Posterior cingulate gyrus (tissue), 11 donors: ENCODE measurements around the gene KLHL18.
"Not testable (repeated sequence)": the region's sequence is repeated elsewhere in the genome, so short reads cannot be mapped to it uniquely, and the experiment has no call there.

Source experiments
- DNase-seq, 10 donors: peaks; one replicate each; pipeline versions ENCODE4 v3.0.0 to v3.0.0-alpha.2; 2020 to 2021; ENCODE audit warnings: mixed read lengths in 3 of 10
- intact Hi-C: fragments of 100-400 bp; cut with DNase I; formaldehyde crosslinking; loops from one replicate; pipeline ENCODE4 v1.15.1; 2023

Gene KLHL18

GRCh38 chr3:47348411-47349154 is 65.8 kb downstream of the KLHL18 start:
- intact Hi-C loops, result no loop called here

GRCh38 chr3:47355010-47355409 is 72.3 kb downstream of the KLHL18 start:
- DNase-seq, result peak in 1 of 10 donors; percentile 8

More at GRCh38 chr3:47348411-47349154, 65.8 kb downstream of the KLHL18 start:
- no peak for DNase-seq

GRCh38 chr3:47356201-47356600 is 73.5 kb downstream of the KLHL18 start:
- DNase-seq, result peak in 1 of 10 donors; percentile 76
- intact Hi-C loops, result no loop called here

More at GRCh38 chr3:47355010-47355409, 72.3 kb downstream of the KLHL18 start:
- intact Hi-C loops, result no loop called here

GRCh38 chr3:47359323-47359722 is 76.6 kb downstream of the KLHL18 start:
- no peak for DNase-seq

GRCh38 chr3:47360110-47360517 is 77.4 kb downstream of the KLHL18 start:
- peak in 1 of 10 donors; percentile 2 for DNase-seq
- intact Hi-C loops, result not testable (repeated sequence)

More at GRCh38 chr3:47359323-47359722, 76.6 kb downstream of the KLHL18 start:
- intact Hi-C loops, result no loop called here

GRCh38 chr3:47362701-47363100 is 80.0 kb downstream of the KLHL18 start:
- intact Hi-C loops, result no loop called here
- DNase-seq, result no peak

GRCh38 chr3:47365213-47366153 is 82.7 kb downstream of the KLHL18 start:
- DNase-seq, result peak in 2 of 10 donors; percentile 43 to 70
- intact Hi-C loops, result no loop called here

- intact Hi-C loops, result no loop called here
- DNase-seq, result peak in 1 of 10 donors; percentile 12
These were observed 84.1 kb downstream of the KLHL18 start for GRCh38 chr3:47366833-47367232.

- peak in 1 of 10 donors; percentile 18 for DNase-seq
- intact Hi-C loops, result no loop called here
These were observed 84.9 kb downstream of the KLHL18 start for GRCh38 chr3:47367631-47368030.

GRCh38 chr3:47370020-47370419 is 87.3 kb downstream of the KLHL18 start:
- intact Hi-C loops, result not testable (repeated sequence)

GRCh38 chr3:47370887-47371697 is 88.3 kb downstream of the KLHL18 start:
- intact Hi-C loops, result no loop called here
- DNase-seq, result peak in 2 of 10 donors; percentile 24 to 86

More at GRCh38 chr3:47370020-47370419, 87.3 kb downstream of the KLHL18 start:
- not testable (repeated sequence) for DNase-seq

GRCh38 chr3:47374587-47374986 is 91.8 kb downstream of the KLHL18 start:
- DNase-seq, result no peak
- intact Hi-C loops, result no loop called here

GRCh38 chr3:47376393-47376792 is 93.6 kb downstream of the KLHL18 start:
- DNase-seq, result peak in 1 of 10 donors; percentile 57
- intact Hi-C loops, result no loop called here

- intact Hi-C loops, result no loop called here
- peak in 1 of 10 donors; percentile 57 for DNase-seq
These were observed 94.4 kb downstream of the KLHL18 start for GRCh38 chr3:47377186-47377585.

GRCh38 chr3:47378869-47379268 is 96.1 kb downstream of the KLHL18 start:
- no peak for DNase-seq
- intact Hi-C loops, result no loop called here

GRCh38 chr3:47379411-47379899 is 96.7 kb downstream of the KLHL18 start:
- intact Hi-C loops, result no loop called here
- peak in 1 of 10 donors; percentile 74 for DNase-seq

GRCh38 chr3:47380026-47380600 is 97.4 kb downstream of the KLHL18 start:
- intact Hi-C loops, result loop anchor here (2.0 to 10.0 kb wide), 4 partner anchors 95 to 402 kb away; partner anchors contain the start of genes KIF9, KLHL18, SETD2 and SMARCC1
- peak in 2 of 10 donors; percentile 13 to 58 for DNase-seq

GRCh38 chr3:47380601-47381316 is 98.0 kb downstream of the KLHL18 start, which contains the start of gene PTPN23:
PTPN23 (plus strand) TSS chr3:47381021; CDS start chr3:47381097, 76 bp downstream.
- intact Hi-C loops, result loop anchor here (2.0 to 10.0 kb wide), 4 partner anchors 96 to 402 kb away; partner anchors contain the start of genes KIF9, KLHL18, SETD2 and SMARCC1
- DNase-seq, result peak; percentile 97 to 100 (median 98)
